Stomach smooth muscle (tissue), 2 donors: Measurements from ENCODE around the gene ATXN2.
A peak's percentile ranks its signal among the peaks of the same experiment; 100 is the strongest.

ENCODE experiments used
- H3K27ac ChIP-seq: one replicate; pipeline ENCODE4 v1.7.0; 2013; ENCODE audit warnings: mild to moderate bottlenecking, low read length, inconsistent platforms
- H3K27me3 ChIP-seq, 2 donors: one replicate each; pipeline ENCODE4 v1.7.0; 2013; ENCODE audit warnings: low read length in 2 of 2; ENCODE audit not compliant: insufficient read depth in 2 of 2, control insufficient read depth in 1 of 2
- H3K36me3 ChIP-seq, 2 donors: one replicate each; pipeline ENCODE4 v1.7.0; 2013; ENCODE audit warnings: low read length in 2 of 2; ENCODE audit not compliant: control insufficient read depth in 2 of 2, insufficient read depth in 2 of 2
- H3K4me1 ChIP-seq: one replicate; pipeline ENCODE4 v1.7.0; 2013; ENCODE audit warnings: low read length; ENCODE audit not compliant: control insufficient read depth, insufficient read depth
- H3K4me3 ChIP-seq, 2 donors: one replicate each; pipeline ENCODE4 v1.7.0; 2013; ENCODE audit warnings: low read length in 2 of 2
- H3K9ac ChIP-seq, 2 donors: one replicate each; pipeline ENCODE4 v1.7.0; 2013; ENCODE audit warnings: low read length in 2 of 2, mild to moderate bottlenecking in 1 of 2
- H3K9me3 ChIP-seq, 2 donors: one replicate each; pipeline ENCODE4 v1.7.0; 2013; ENCODE audit warnings: low read length in 2 of 2; ENCODE audit not compliant: control insufficient read depth in 2 of 2
- donor health status: healthy.
- donor health status: Pancreatic carcinoma.

ATXN2 gene, protein sequence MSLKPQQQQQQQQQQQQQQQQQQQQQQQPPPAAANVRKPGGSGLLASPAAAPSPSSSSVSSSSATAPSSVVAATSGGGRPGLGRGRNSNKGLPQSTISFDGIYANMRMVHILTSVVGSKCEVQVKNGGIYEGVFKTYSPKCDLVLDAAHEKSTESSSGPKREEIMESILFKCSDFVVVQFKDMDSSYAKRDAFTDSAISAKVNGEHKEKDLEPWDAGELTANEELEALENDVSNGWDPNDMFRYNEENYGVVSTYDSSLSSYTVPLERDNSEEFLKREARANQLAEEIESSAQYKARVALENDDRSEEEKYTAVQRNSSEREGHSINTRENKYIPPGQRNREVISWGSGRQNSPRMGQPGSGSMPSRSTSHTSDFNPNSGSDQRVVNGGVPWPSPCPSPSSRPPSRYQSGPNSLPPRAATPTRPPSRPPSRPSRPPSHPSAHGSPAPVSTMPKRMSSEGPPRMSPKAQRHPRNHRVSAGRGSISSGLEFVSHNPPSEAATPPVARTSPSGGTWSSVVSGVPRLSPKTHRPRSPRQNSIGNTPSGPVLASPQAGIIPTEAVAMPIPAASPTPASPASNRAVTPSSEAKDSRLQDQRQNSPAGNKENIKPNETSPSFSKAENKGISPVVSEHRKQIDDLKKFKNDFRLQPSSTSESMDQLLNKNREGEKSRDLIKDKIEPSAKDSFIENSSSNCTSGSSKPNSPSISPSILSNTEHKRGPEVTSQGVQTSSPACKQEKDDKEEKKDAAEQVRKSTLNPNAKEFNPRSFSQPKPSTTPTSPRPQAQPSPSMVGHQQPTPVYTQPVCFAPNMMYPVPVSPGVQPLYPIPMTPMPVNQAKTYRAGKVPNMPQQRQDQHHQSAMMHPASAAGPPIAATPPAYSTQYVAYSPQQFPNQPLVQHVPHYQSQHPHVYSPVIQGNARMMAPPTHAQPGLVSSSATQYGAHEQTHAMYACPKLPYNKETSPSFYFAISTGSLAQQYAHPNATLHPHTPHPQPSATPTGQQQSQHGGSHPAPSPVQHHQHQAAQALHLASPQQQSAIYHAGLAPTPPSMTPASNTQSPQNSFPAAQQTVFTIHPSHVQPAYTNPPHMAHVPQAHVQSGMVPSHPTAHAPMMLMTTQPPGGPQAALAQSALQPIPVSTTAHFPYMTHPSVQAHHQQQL

DNA sequence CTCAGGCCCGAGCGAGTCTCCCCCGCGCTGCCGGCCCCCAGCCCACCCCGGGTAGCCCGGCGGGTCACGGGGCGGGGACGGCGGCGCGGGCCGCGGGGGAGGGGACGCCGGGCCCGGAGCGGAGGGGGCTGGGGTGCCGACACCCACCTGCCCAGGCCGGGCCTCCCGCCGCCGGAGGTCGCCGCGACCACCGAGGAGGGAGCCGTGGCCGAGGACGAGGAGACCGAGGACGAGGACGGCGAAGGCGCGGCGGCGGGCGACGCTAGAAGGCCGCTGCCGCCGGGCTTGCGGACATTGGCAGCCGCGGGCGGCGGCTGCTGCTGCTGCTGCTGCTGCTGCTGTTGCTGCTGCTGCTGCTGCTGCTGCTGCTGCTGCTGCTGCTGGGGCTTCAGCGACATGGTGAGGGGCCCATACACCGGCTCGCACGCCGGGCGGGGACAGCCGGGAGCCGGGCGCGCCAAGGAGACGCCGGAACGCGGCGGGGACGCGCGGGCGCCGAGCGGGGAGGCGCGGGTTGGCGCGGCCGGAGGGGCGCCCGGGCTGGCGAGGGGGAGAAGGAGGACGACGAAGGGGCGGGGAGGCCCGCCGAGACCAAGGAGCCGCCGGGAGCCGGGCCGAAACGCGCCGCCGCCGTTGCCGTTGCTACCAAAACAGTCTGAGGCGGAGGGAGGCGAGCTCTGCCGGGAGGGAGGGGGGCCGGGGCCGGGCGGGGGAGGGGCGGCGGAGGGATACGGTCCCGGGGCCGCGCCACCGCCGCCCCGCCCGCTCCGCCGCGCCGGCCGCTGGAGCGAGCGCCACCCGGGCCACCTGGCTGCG is at the start of gene ATXN2:
Gene ATXN2, minus strand, starts transcription at position 679 of the 816 bp plus-strand sequence. Its CDS starts 281 bp downstream, at position 398.
- Histone ChIP-seq H3K4me3 (peak within 1 kb of the TSS; percentile 86 to 90), H3K9me3 (no peaks in the 10 kb centered on the region), H3K27ac (peak within 1 kb of the TSS; percentile 90), H3K4me1 (peaks cover 12% of the 10 kb centered on the region), H3K9ac (peak within 1 kb of the TSS; percentile 66 to 90), H3K36me3 (no peaks in the 10 kb centered on the region), H3K27me3 (no peaks in the 10 kb centered on the region)

DNA sequence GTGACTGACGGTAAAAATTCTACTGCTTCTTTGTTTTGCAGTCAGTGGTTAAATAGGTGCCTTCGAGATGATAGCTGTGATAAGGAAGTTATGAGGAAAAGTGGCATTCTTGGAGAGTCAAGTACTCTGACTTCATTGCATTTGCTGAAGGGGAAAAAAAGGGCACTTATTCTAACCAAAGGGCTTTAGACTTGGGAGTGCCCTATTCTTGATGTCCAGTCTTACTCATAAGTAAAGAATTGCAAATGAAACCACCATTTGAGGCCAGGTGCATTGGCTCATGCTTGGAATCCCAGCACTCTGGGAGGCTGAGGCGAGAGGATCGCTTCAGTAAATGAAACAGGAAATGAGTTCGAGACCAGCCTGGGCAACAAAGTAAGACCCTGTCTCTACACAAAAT is 46.3 kb upstream of the ATXN2 start:
- Histone ChIP-seq H3K4me1 (no peaks in the 10 kb centered on the region), H3K36me3 (peaks cover 39% of the 10 kb centered on the region in 2 donors), H3K27me3 (no peaks in the 10 kb centered on the region), H3K27ac (no peak overlapping the region), H3K9me3 (no peaks in the 10 kb centered on the region), H3K4me3 (no peak overlapping the region), H3K9ac (no peak overlapping the region)

DNA sequence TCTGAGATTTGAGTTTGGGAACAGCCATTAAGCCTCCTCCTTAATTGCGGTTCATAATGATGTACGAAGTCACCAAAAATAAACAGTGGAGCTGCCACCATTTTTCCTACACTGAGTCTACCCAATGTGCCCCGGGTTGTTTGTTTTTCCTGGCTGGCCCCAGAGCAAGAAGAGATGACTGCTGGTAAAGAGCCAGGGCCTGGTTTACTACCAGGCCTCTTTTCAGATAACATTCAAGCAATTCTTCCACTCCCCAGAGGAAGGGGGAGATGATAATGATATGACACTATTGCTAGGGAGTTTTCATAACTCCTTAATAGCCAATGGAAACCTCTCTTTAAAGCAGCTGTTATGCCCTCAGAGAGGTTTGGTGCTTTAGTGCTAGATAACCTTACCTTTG is 44.3 kb upstream of the ATXN2 start:
- peak overlapping the region; percentile 41 for H3K27ac ChIP-seq
- no peaks in the 10 kb centered on the region for H3K27me3 ChIP-seq
- no peaks in the 10 kb centered on the region for H3K9me3 ChIP-seq
- H3K9ac ChIP-seq, result no peak overlapping the region
- peaks cover 27 to 29% of the 10 kb centered on the region in 2 donors for H3K36me3 ChIP-seq
- H3K4me3 ChIP-seq, result no peak overlapping the region
- no peaks in the 10 kb centered on the region for H3K4me1 ChIP-seq

DNA sequence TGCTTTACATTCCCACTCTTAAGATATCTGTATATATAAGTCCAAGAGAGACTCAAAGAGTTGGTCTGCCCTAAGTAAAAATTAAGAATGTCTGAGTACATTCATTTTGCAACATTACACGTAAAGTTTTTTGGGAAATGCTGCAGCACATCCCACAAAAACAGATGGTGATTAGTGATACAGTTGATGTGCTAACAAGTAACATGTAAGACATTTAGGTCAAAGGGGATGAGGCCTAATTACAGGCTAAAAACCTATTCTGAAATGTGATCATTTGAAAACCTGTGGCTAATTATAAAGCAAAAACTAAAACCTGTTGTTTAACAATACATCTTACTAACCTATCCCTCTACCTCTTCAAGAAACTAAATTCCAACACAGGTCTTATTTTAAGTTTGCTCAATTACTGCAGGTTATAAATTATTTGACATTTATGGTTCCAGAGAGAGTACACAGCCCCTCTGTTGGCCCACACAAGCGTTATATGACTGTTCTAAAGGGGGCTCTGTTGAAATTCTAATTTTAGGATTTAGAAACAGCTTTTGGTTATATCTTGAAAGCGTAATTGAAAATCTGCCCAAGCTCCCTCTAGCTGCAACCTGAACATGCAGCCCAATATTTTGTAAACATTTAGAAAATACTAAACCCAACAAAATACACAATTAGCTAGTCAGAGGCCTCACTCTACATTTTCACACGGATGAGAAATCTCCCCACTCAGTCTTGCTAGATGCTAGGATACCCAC is 43.7 kb upstream of the ATXN2 start:
- no peaks in the 10 kb centered on the region for H3K27me3 ChIP-seq
- no peaks in the 10 kb centered on the region for H3K9me3 ChIP-seq
- H3K4me3 ChIP-seq, result no peak overlapping the region
- H3K9ac ChIP-seq, result no peak overlapping the region
- peak overlapping the region; percentile 41 for H3K27ac ChIP-seq
- no peaks in the 10 kb centered on the region for H3K4me1 ChIP-seq
- H3K36me3 ChIP-seq, result peaks cover 27 to 29% of the 10 kb centered on the region in 2 donors

DNA sequence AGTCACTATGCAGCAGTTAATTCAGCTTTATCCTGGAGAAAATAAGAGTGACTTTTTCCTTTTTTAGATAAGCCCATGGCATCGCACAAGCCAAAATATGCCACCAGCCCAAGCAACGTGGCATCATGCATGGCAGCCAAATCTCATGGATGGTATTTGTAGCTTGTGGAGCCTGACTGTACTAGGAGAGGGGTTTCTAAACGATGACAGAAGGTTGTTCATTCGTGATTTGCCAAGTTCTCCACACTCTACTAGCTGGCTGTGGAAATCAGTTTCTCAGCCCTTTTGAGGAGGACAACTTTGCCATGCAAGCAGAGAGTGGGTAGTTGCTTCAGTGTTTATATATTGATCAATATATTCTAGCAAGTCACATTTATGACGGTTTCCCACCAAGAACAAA is 41.4 kb upstream of the ATXN2 start:
- Histone ChIP-seq H3K27ac (no peak overlapping the region), H3K9me3 (no peaks in the 10 kb centered on the region), H3K27me3 (no peaks in the 10 kb centered on the region), H3K4me1 (peaks cover 12% of the 10 kb centered on the region), H3K4me3 (no peak overlapping the region), H3K9ac (no peak overlapping the region), H3K36me3 (peaks cover 15 to 19% of the 10 kb centered on the region in 2 donors)

DNA sequence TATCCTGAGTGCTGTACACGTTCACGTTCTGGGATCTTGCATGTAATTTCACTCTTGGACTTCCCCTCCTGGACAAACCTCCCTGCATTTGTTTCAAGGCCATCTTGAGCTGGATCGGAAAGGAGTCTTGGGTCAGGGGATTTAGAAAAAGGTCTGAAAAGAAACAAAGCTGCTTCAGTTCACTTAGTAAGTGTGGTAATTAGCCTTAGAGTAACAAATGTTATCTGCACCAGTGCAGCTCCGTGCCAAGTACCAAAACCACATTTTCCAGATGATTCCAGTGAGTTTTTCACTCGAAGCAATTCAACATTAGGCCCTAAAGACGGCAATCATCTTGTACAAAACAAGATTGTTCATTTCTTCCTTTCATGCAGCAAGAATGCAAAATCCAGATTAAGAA is 39.4 kb upstream of the ATXN2 start:
- Histone ChIP-seq H3K27ac (no peak overlapping the region), H3K4me3 (no peak overlapping the region)

DNA sequence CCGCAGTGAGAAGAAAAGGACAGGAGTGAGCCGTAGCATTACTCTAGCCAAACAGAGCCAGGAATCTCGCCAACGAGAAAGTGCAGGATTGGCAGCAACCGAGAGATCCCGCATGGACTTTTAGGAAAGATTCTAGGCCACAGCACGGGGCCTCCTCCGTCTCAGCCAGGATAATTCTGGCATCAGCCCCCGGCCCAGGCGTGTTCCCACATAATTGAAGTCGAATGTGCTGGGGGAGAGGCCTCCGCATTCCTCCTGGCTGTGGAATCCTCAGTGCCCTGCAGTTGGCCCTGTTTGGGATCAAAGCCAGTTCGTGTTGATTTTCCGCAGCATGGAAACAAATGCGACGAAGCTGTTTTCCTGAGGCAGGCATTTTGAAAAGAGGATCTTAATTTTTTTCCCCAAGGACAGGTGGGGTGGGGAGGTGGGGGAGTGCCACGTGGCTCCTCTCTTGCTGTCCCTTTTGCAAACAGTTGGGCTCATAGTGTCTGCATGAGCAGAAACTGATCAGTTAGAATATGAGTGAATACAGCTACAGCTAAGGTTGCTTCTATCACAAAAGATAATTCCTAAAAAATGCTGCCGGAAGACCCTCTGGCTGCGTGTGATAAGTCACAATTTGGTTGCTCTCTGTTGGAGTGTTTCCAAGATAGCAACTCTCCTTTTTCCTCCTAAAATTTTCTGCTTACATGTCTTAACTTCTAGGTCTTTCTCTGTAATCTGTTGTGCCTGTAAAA is 37.3 kb upstream of the ATXN2 start:
- peak overlapping the region; percentile 90 for H3K27ac ChIP-seq
- no peaks in the 10 kb centered on the region for H3K27me3 ChIP-seq
- peak overlapping the region; percentile 44 to 52 for H3K4me3 ChIP-seq
- no peaks in the 10 kb centered on the region for H3K9me3 ChIP-seq
- H3K4me1 ChIP-seq, result peaks cover 15% of the 10 kb centered on the region
- H3K36me3 ChIP-seq, result peaks cover 0 to 3% of the 10 kb centered on the region in 2 donors
- H3K9ac ChIP-seq, result peak overlapping the region; percentile 64 to 66

More for the DNA sequence above, 39.4 kb upstream of the ATXN2 start:
- Histone ChIP-seq H3K9me3 (no peaks in the 10 kb centered on the region), H3K27me3 (no peaks in the 10 kb centered on the region), H3K36me3 (peaks cover 2 to 9% of the 10 kb centered on the region in 2 donors), H3K9ac (no peak overlapping the region), H3K4me1 (peaks cover 15% of the 10 kb centered on the region)

DNA sequence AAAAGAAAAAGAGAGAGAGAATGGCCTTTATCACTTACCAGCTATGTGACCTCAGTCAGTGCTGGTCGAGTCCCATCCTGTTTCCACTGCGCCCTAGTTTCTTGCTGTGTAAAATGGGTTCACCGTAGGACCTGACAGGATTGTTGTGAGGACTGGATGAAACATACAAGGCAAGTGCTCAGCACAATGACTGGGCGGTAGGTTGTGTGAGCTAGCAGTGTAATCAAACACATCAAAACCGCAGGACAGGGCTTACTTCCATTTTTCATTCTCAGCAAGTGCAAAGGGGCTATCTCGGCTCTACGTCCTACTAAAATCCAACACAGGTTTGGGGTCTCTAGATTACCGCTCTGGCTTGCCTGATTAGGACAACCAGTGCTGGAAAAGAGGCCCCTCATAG is 36.4 kb upstream of the ATXN2 start:
- no peaks in the 10 kb centered on the region for H3K9me3 ChIP-seq
- H3K4me3 ChIP-seq, result peak overlapping the region in 1 of 2 donors; percentile 52
- H3K36me3 ChIP-seq, result peaks cover 0 to 3% of the 10 kb centered on the region in 2 donors
- no peaks in the 10 kb centered on the region for H3K27me3 ChIP-seq
- H3K27ac ChIP-seq, result peak overlapping the region; percentile 90
- H3K4me1 ChIP-seq, result peaks cover 15% of the 10 kb centered on the region
- H3K9ac ChIP-seq, result peak overlapping the region; percentile 64 to 66
